T-helper 1 cell (primary cell): Measurements from ENCODE around the gene TIMM23.
A peak's percentile ranks its signal among the peaks of the same experiment; 100 is the strongest.
"Not testable (repeated sequence)": the region's sequence is repeated elsewhere in the genome, so short reads cannot be mapped to it uniquely, and the experiment has no call there.

Experiments used
- DNase-seq, 5 donors: peaks; one replicate each; pipeline ENCODE4 v3.0.0-alpha.2; 2012 to 2020
- total RNA-seq, 4 donors: gene quantifications; one replicate each; lab custom pipeline; 2026; lab: John Stamatoyannopoulos, UW

Gene TIMM23
- total RNA-seq, result 17.4 to 28.7 (median 22.1) reads per million in 4 donors

- peak; percentile 73 to 83 (median 81) for DNase-seq
These were observed at the start of gene TIMM23 for GRCh38 chr10:45972106-45972812. Gene TIMM23 (plus strand): TSS chr10:45972489. CDS start chr10:45972625, 136 bp downstream.

- not testable (repeated sequence) for DNase-seq
These were observed 45.5 kb upstream of the TIMM23 start for GRCh38 chr10:45926790-45927189.

DNA sequence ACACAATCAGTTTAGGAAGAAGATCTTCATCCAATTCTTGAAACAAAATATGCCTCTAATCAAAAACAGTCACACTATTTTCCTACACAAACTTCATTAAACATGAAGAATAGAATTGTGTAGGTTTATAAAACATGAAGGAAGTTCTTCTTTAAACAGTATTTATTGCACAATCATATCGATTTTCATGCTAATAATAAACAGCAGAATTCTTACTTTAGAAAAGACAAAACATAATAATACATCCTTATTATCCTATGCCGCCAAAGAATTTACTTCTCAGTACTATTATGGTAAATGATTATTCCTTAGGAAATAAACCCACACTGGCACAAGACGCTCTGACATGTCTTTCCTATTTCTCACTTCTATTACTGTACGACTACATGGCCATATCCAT is 41.0 kb upstream of the TIMM23 start:
- not testable (repeated sequence) for DNase-seq

GRCh38 chr10:45934788-45935187 is 37.5 kb upstream of the TIMM23 start:
- not testable (repeated sequence) for DNase-seq

GRCh38 chr10:45939176-45939697 is 33.1 kb upstream of the TIMM23 start:
- not testable (repeated sequence) for DNase-seq

- not testable (repeated sequence) for DNase-seq
These were observed 31.1 kb upstream of the TIMM23 start for GRCh38 chr10:45941196-45941595.

GRCh38 chr10:45945476-45945875 is 26.8 kb upstream of the TIMM23 start:
- DNase-seq, result not testable (repeated sequence)

DNA sequence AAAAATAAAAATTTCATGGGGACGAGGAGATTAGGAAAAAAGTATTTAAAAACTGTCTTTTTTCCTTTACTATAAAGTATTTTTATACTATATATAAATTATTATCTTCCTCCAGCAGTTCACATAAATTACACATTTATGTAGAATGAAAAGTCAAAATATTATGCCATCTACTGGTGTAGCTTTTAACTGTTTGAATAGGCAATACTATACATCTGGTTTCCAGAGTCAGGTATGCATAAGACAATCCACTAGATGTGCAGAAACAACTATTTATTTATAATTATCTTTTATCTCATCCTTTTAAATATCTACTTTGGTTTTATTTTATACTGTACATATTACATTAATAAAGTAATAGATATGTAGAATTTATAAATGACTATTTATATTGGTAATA is 24.9 kb upstream of the TIMM23 start:
- not testable (repeated sequence) for DNase-seq

DNA sequence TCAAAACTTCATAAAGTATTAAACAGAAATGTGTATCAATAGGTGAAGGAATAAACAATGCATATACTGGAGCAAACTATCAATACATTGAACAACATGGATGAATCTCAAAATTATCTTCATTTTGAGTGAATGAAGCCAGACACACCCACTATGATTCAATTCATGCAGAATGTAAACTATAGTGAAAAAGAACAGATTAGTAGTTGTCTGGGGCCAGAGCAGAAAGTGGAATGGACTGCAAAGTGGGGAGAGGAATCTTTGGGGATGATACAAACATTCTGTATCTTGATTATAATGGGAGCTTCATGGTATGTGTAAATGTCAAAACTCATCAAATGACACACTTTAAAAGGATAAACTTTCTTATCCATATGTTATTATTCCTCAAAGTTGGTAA is 23.5 kb upstream of the TIMM23 start:
- not testable (repeated sequence) for DNase-seq

GRCh38 chr10:45954367-45954766 is 17.9 kb upstream of the TIMM23 start:
- not testable (repeated sequence) for DNase-seq

DNA sequence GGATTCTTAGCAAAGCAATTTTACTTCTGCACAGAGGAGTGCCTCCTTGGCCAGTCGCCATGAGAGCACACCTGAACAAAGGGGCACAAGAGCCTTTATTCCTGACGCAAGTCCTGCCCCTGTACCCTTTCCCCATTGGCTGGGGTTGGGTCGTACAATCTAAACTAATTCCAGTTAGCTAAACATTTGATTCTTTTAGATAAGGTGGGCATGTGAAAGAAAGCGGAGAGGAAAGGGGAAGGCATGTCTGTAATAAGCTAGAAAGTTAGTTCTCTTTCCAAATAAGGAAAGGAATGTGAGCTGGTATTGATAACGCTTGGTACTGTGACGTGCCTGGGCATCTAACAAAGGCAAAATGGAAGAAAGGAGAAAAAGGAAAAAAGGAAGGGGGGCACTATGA is 15.7 kb upstream of the TIMM23 start:
- DNase-seq, result not testable (repeated sequence)

DNA sequence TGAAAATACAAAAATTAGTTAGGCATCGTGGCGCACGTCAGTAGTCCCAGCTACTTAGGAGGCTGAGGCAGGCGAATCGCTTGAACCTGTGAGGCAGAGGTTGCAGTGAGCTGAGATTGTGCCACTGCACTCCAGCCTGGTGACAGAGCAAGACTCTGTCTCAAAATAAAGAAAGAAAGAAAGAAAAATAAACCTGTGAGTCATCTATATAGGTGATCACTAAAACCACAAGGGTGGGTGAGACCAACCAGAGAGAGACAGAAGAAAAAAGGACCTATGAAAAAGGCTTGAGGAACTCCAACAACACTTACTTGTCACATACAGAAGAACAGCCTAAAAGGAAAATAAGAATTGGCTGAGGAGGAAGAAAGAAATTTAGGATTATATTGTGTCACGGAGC is 14.4 kb upstream of the TIMM23 start:
- not testable (repeated sequence) for DNase-seq

- not testable (repeated sequence) for DNase-seq
These were observed 9.4 kb upstream of the TIMM23 start for GRCh38 chr10:45962686-45963452.

- DNase-seq, result not testable (repeated sequence)
These were observed 1.3 kb upstream of the TIMM23 start for GRCh38 chr10:45971019-45971418.

DNA sequence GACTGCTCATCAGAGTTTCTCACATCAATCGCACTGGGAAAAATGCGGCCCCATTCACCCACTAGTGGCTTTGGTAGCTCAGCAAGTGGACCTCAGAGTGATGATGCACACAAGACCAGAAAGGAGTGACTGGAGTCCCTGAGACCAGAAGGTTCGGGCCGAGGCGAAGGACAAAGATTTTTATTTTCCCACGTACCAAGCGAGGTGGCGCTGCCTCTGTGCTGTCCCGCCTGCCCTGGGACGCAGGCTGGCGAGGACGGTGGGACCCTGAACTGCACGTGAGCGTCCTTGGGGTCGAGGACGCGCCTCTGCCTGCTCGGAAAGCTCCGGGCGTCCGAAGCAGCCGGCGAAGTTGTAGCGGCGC is 565 bp upstream of the TIMM23 start:
- DNase-seq, result peak in 1 of 5 donors; percentile 1

GRCh38 chr10:45972813-45973169 is 502 bp downstream of the TIMM23 start:
- DNase-seq, result not testable (repeated sequence)

DNA sequence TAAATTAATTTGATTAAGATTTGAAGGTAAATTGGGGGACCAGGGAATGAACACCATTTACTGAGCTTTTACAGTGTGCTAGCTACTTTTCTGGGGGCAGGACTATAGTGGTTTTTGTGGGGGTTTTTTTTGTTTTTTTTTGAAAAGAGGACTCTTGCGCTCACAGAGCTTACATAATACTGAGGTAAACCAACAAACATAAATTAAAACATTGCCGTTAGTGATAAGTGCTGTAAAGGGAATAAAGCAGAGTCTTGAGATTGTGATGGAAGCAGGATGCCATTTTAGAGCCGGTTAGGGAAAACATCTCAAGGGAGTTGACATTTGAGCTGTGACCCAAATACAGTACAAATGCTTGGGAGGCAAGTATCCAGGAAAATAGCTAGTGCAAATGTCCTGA is 1.8 kb downstream of the TIMM23 start:
- not testable (repeated sequence) for DNase-seq

GRCh38 chr10:45978554-45978953 is 6.3 kb downstream of the TIMM23 start:
- not testable (repeated sequence) for DNase-seq

- not testable (repeated sequence) for DNase-seq
These were observed 9.1 kb downstream of the TIMM23 start for GRCh38 chr10:45981367-45981766.

- DNase-seq, result peak in 4 of 5 donors; percentile 19 to 37 (median 28)
These were observed 11.4 kb downstream of the TIMM23 start for GRCh38 chr10:45983538-45984186.

DNA sequence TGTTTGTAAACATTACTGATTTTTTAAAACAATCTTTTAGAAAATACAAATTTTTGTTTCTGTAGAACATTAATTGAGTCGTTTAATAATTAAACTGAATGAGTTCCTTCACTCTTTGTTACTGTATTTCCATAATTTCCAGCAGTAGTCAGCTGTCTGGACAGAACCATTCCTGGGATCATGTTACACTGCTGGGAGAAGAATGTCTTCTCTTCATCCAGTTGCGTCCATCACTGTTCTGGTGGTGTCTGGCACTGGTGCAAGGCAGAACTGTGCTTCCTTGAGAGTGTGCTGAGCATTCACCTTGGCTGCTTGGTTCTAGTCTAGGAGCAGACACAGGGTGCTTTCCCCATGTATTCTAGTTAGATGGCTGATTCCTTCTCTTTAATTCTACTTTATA is 12.2 kb downstream of the TIMM23 start:
- not testable (repeated sequence) for DNase-seq

DNA sequence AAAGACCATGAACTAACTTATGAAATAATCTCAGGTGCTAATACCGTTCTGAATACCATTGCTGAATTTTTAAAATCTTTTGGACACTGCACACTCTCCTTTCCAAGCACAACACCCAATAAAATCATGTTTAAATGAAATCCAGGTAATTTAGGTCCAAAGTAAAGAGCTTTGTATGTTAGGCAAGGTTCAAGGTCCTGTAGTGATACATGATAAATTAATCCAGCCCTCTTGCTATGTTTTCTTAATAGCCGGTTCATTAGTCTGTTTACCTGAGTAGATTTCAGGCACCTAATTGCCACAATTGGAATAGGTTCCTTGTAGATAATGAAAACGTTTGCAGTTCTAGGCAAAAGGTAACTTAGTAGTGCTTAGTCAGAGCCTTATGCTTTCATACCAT is 13.3 kb downstream of the TIMM23 start:
- DNase-seq, result not testable (repeated sequence)

GRCh38 chr10:45997557-45997956 is 25.3 kb downstream of the TIMM23 start:
- DNase-seq, result no peak
